T-helper 9 cell (primary cell): ENCODE data around the gene TRDMT1.
A peak's percentile ranks its signal among the peaks of the same experiment; 100 is the strongest.

Experiments
- DNase-seq: peaks from one replicate; pipeline ENCODE4 v3.0.0-alpha.2; 2020

Gene TRDMT1

GRCh38 chr10:17229967-17230682, 28.7 kb upstream of the TRDMT1 start:
- DNase-seq, result peak; percentile 74

- no peak for DNase-seq
These were observed 28.2 kb upstream of the TRDMT1 start for GRCh38 chr10:17229717-17229966.

GRCh38 chr10:17229016-17229716, 27.7 kb upstream of the TRDMT1 start:
- DNase-seq, result peak; percentile 80

- DNase-seq, result peak; percentile 80
These were observed 26.9 kb upstream of the TRDMT1 start, which contains the start of gene VIM for GRCh38 chr10:17228091-17229015. VIM (plus strand) TSS chr10:17228241; CDS start chr10:17229423, 1,182 bp downstream.

GRCh38 chr10:17227367-17228090, 26.1 kb upstream of the TRDMT1 start:
- no peak for DNase-seq

- DNase-seq, result no peak
These were observed 25.4 kb upstream of the TRDMT1 start for GRCh38 chr10:17226891-17227303.

GRCh38 chr10:17225808-17226207, 24.3 kb upstream of the TRDMT1 start:
- DNase-seq, result no peak

DNA sequence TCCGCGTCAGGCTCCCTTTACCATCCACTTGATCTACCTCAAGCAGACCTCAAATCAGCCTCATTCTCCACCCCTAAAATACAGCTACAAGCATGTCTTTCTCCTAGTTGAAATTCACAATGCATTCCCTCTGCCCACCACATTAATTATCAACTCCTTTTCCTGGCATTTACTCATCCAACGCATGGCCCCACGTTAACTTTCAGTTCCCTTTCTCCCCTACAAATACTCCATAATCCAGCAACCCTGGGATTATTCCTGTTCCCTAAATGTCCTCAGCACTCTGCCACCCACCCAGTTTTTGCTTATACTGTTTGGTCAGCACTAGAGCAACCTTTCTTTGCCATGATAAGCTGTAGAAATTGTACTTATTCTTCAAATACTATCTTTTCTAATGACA, 20.9 kb upstream of the TRDMT1 start:
- no peak for DNase-seq

- no peak for DNase-seq
These were observed 19.2 kb upstream of the TRDMT1 start for GRCh38 chr10:17220652-17221100.

DNA sequence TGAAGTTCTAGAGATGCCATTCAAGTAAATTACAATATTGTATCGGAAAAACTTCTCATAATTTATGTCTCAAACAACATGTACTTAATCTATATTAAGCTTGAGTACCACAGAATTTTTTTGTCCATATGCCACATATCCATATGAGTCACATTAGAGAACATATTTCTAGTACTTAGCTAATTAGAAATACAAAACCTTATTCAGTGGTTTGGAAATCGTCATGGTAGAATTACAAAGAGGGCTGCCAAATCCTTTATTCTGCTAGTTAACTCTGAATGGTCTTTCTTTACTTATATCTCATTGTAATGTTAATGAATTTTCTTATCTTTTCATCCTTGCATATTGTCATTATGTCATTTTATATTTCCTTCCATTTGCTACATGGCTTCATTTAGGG, 17.6 kb upstream of the TRDMT1 start:
- no peak for DNase-seq

DNA sequence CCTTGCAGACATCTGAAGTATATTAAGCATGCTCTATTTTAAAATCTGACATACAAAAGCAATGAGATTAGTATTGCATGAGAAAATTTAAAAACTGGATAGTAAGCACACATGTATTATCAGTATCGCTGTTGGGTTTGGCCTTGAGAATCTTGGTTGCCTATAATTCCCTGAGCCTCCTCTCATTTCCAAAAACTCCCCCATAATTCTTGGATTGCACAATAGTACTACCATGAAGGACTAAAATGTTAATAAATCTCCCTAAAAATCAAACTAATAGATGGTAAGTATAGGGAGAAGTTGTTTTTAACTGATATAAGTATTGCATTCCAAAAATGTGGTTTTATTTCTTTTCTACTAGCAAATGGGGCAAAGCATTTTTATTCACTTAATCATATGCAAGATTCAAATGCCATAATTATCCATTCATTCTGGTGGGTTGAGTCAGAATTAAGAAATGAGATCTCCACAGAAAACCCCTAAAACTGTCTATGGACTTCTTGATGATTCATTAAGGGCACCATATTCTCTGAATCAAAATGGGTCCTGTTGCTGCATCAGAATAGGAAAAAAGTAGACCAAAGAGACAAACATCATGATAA, 16.3 kb upstream of the TRDMT1 start:
- DNase-seq, result no peak

GRCh38 chr10:17216901-17217395, 15.5 kb upstream of the TRDMT1 start:
- no peak for DNase-seq

GRCh38 chr10:17216217-17216900, 14.9 kb upstream of the TRDMT1 start:
- no peak for DNase-seq

DNA sequence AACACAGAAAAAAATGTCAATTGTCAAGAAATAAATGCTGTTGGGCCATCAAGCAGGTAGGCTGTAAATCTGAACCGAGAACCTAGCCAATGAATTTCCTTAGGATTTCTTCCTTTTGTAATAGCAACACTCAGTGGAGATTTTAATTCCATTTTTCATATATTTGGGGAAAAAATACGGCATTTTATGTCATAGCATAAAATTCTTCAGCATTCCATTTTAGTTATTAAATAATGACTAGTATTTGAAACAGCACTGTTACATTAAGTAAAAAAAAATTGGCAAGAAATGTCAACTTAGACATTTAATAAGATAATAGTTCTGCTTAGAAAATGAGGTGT, 14.3 kb upstream of the TRDMT1 start:
- no peak for DNase-seq

DNA sequence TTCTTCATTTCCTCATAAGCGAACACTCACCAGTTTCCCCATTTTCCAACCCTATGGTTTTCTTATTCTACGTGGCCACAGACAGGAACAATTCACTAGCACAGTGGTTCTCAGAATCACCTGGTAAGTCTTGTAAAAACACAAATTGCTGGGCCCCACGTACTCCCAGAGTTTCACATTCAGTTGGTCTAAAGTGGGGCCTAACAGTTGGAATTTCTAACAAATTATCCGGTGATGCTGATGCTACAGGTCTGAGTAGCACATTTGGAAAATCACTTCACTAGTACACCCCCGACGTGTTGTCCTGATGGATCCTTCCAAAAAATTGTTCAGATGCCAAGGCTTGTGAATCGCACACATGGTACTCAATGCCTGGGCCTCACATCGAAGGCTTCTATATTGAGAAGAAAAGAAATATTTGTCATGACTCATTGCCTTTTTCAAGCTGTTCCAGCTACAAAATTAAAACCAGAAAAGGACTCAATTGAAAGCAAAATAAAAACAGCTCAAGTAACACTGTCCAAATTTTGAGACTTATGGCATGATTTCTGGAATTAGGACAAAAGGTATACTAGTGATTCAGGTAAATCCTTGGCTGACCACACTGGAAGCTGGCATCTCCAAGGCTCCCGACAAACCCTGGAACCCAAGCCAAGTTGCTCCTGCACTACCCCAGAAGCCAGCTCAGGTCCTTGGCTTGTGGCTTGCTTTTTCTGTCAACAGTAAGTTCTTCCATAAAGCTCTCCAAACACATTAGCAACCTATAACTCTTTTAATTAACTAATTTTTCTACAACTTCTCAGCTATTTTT, 13.7 kb upstream of the TRDMT1 start:
- no peak for DNase-seq

GRCh38 chr10:17214526-17214925, 13.1 kb upstream of the TRDMT1 start:
- no peak for DNase-seq

DNA sequence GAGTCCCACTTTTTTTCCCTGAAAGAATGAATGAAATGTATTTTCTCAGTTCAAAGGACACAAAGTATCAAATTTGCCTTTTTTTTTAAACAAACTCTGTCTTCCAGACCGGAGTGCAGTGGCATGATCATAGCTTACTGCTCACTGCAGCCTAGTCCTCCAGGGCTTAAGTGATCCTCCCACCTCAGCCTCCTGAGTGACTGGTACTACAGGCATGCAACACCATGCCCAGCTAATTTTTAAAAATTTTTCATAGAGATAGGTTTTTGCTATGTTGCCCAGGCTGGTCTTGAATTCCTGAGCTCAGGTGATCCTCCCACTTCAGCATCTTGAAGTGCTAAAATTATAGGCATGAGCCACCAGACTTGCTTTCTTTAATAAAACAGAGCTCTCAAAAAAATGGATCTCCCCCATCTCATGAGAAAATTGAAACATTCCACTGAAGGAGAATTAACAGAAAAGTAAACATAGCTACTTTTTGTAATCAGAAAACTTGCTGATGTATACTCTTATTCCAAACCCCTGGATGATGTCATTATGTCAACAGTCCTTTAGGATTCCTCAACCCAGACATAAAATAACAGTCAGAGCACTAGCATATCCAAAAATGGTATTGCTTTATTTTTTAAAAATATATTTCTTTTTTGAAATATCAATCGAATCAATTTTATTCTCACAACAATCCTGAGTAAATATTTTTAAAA, 12.3 kb upstream of the TRDMT1 start:
- DNase-seq, result no peak

DNA sequence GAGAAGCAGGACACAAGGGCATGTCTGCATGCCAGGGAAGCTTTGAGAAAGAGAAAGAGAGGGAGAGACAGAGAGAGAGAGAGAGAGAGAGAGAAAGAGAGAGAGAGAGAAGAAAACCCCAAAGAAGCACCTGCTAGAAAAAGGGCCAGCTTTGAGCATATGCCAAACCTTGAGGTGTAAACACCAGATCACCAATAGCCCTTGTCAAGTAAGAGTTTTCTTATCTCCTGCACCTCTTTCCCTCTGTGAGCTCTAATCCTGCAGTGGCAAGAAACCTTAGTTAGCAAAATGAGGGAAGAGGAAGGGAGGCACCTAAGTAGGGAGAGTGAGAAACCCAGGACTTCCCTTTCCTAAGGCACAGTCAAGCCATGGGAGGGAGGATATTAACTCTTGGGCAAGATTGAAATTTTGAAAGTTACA, 11.3 kb upstream of the TRDMT1 start:
- no peak for DNase-seq

GRCh38 chr10:17210361-17210760, 8.9 kb upstream of the TRDMT1 start:
- no peak for DNase-seq

GRCh38 chr10:17209881-17210280, 8.4 kb upstream of the TRDMT1 start:
- DNase-seq, result no peak
